Ovary (tissue), 3 donors: ENCODE data around the gene SKAP2.

Experiments
- EP300 ChIP-seq: sonication (generic); formaldehyde crosslinking; IDR thresholded peaks from one replicate; pipeline ENCODE4 v1.6.1; 2017; ENCODE audit warnings: antibody characterized with exemption
- POLR2A ChIP-seq: fragments of 450-650 bp; IDR thresholded peaks from one replicate; pipeline ENCODE4 v1.6.1; 2017; ENCODE audit warnings: antibody characterized with exemption, mild to moderate bottlenecking, moderate library complexity
- TF ChIP-seq, protein P1 (sequence below), 3 donors: fragments of 450-650 bp in 2 of 3; fragments of 200-600 bp in 1 of 3; IDR thresholded peaks; one replicate each; pipeline versions ENCODE4 v1.5.1 to v1.8.0; 2016 to 2022; ENCODE audit warnings: antibody characterized with exemption in 3 of 3, mild to moderate bottlenecking in 1 of 3
- donor health status: DM: no; HTN: no; CAD: no.

GRCh38 chr7:26859720-26860119 lies 4.7 kb downstream of the SKAP2 start:
- TF ChIP-seq, protein P1, sequence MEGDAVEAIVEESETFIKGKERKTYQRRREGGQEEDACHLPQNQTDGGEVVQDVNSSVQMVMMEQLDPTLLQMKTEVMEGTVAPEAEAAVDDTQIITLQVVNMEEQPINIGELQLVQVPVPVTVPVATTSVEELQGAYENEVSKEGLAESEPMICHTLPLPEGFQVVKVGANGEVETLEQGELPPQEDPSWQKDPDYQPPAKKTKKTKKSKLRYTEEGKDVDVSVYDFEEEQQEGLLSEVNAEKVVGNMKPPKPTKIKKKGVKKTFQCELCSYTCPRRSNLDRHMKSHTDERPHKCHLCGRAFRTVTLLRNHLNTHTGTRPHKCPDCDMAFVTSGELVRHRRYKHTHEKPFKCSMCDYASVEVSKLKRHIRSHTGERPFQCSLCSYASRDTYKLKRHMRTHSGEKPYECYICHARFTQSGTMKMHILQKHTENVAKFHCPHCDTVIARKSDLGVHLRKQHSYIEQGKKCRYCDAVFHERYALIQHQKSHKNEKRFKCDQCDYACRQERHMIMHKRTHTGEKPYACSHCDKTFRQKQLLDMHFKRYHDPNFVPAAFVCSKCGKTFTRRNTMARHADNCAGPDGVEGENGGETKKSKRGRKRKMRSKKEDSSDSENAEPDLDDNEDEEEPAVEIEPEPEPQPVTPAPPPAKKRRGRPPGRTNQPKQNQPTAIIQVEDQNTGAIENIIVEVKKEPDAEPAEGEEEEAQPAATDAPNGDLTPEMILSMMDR (IDR thresholded peaks at IDR 0.05), result no peak
- TF ChIP-seq EP300 (no peak), POLR2A (no peak)
